ENCODE data around the gene ADD1.
A peak's percentile ranks its signal among the peaks of the same experiment; 100 is the strongest.

Gene ADD1

DNA sequence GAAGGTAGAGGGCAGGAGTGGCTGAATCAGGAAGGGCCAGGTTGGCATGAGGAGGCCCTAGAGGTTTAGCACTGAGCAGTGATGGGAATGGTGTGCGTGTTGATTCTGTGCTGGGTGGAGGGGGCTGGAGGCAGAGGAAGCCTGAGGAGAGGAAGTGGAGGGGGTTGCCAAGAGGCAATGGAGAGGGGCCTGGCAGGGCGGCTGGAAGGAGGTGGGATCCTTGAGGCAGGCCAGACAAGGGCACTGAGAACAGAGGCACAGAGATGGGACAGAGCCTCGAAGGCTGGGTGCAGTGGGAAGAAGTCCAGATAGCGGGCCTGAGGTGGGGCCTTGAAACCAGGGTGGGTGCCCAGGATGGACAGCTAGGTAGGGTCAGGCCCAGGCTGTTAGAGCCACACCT is 26.5 kb upstream of the ADD1 start:
- no peak for TF ChIP-seq Cebpa-rat (IDR thresholded peaks at IDR 0.05)
- Histone ChIP-seq H3K4me1 (peaks cover 70 to 85% (median 78%) of the 10 kb centered on the region in 10 experiments), H3K27me3 (peaks cover 0 to 27% (median 20%) of the 10 kb centered on the region in 11 experiments; a peak in 14 of 22 replicates), H4K20me1 (peaks cover 80 to 100% (median 94%) of the 10 kb centered on the region in 11 experiments), H3K27ac (peak overlapping the region in 1 of 11 experiments; percentile 83; a peak in 1 of 22 replicates), H3K9ac (peak overlapping the region in 7 of 11 experiments; percentile 48 to 89 (median 70); a peak in 6 of 22 replicates), H3K36me3 (peaks cover 16 to 82% (median 57%) of the 10 kb centered on the region in 11 experiments; a peak in 21 of 22 replicates), H3K4me3 (peak overlapping the region; percentile 2 to 76 (median 60); a peak in 15 of 20 replicates), H3K9me3 (replicated peaks in 1 of 11) (peaks cover 0 to 18% (median 7%) of the 10 kb centered on the region in 11 experiments; a peak in 7 of 22 replicates), H3K4me2 (peak overlapping the region; percentile 89 to 100 (median 96))

DNA sequence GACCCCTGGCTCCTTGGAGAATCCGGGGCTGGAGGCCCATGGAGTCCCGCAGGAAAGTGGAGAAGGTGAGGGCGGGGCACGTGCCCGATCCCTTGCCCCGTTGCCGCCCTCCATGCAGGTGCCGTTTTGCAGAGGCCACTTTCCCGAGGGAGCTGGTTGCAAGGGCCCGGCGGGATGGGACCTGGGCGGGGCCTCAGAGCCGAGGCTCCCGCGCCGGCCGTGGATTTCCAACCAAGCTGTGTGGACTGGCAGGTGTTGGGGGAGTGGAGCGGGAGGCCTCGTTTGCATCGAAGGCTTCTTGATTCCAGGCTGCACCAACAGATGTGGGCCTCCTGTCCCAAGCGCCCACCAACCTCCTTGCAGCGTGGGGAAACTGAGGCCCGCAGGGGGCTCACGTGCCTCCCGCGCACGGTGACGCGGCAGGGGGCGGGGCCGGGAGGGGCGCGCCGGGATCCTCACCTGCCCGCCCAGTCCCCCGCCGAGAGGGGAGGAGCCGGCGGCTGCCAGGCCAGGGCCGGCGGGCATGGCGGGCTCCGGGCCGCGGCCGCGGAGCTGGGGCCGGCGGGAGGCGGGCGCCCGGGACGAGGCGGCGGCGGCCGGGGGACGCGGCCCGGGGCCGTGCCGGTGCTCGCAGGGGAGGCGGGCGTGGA is 25.8 kb upstream of the ADD1 start:
- peaks cover 82 to 100% (median 100%) of the 10 kb centered on the region in 11 experiments for H4K20me1 ChIP-seq
- TF ChIP-seq Cebpa-rat (IDR thresholded peaks at IDR 0.05) = no peak
- peaks cover 0 to 18% (median 7%) of the 10 kb centered on the region in 11 experiments; a peak in 7 of 22 replicates for H3K9me3 ChIP-seq (replicated peaks in 1 of 11)
- peak overlapping the region in 10 of 11 experiments; percentile 0 to 83 (median 62); a peak in 18 of 22 replicates for H3K27ac ChIP-seq
- H3K27me3 ChIP-seq = peaks cover 0 to 27% (median 20%) of the 10 kb centered on the region in 11 experiments; a peak in 14 of 22 replicates
- peak overlapping the region; percentile 89 to 100 (median 96) for H3K4me2 ChIP-seq
- peaks cover 22 to 89% (median 64%) of the 10 kb centered on the region in 11 experiments for H3K36me3 ChIP-seq
- H3K4me1 ChIP-seq = peaks cover 65 to 81% (median 76%) of the 10 kb centered on the region in 10 experiments
- H3K4me3 ChIP-seq = peak overlapping the region; percentile 28 to 76 (median 60)
- peak overlapping the region; percentile 48 to 89 (median 74) for H3K9ac ChIP-seq

- peak overlapping the region in 10 of 11 experiments; percentile 0 to 83 (median 62); a peak in 18 of 22 replicates for H3K27ac ChIP-seq
- H3K36me3 ChIP-seq = peaks cover 28 to 93% (median 70%) of the 10 kb centered on the region in 11 experiments
- peaks cover 79 to 100% (median 100%) of the 10 kb centered on the region in 11 experiments for H4K20me1 ChIP-seq
- peaks cover 0 to 27% (median 20%) of the 10 kb centered on the region in 11 experiments; a peak in 14 of 22 replicates for H3K27me3 ChIP-seq
- H3K4me1 ChIP-seq = peaks cover 61 to 81% (median 71%) of the 10 kb centered on the region in 10 experiments
- peaks cover 0 to 18% (median 7%) of the 10 kb centered on the region in 11 experiments; a peak in 7 of 22 replicates for H3K9me3 ChIP-seq (replicated peaks in 1 of 11)
- H3K9ac ChIP-seq = peak overlapping the region; percentile 48 to 89 (median 74)
- peak overlapping the region; percentile 28 to 76 (median 60) for H3K4me3 ChIP-seq
- peak overlapping the region; percentile 89 to 100 (median 96) for H3K4me2 ChIP-seq
- TF ChIP-seq Cebpa-rat (IDR thresholded peaks at IDR 0.05) = no peak
Observed at GRCh38 chr4:2818351-2818939, 25.2 kb upstream of the ADD1 start.

- Histone ChIP-seq H3K4me1 (peaks cover 50 to 73% (median 61%) of the 10 kb centered on the region in 10 experiments), H3K9ac (peak overlapping the region in 2 of 11 experiments; percentile 74 to 89; a peak in 1 of 22 replicates), H3K27me3 (peaks cover 0 to 27% (median 20%) of the 10 kb centered on the region in 11 experiments; a peak in 14 of 22 replicates), H3K4me3 (peak overlapping the region in 1 of 10 experiments; percentile 76; a peak in 2 of 20 replicates), H3K36me3 (peaks cover 39 to 93% (median 73%) of the 10 kb centered on the region in 11 experiments), H3K27ac (no peak overlapping the region), H4K20me1 (peaks cover 75 to 100% (median 100%) of the 10 kb centered on the region in 11 experiments), H3K4me2 (peak overlapping the region in 10 of 11 experiments; percentile 94 to 100 (median 97); a peak in 16 of 22 replicates), H3K9me3 (replicated peaks in 1 of 11) (peaks cover 0 to 18% (median 7%) of the 10 kb centered on the region in 11 experiments; a peak in 7 of 22 replicates)
- no peak for TF ChIP-seq Cebpa-rat (IDR thresholded peaks at IDR 0.05)
Observed at GRCh38 chr4:2819244-2820215, 24.1 kb upstream of the ADD1 start.

- Histone ChIP-seq H3K4me1 (peaks cover 41 to 64% (median 54%) of the 10 kb centered on the region in 10 experiments), H3K4me2 (peak overlapping the region in 6 of 11 experiments; percentile 94 to 99 (median 96); a peak in 11 of 22 replicates), H3K27me3 (peaks cover 0 to 27% (median 20%) of the 10 kb centered on the region in 11 experiments; a peak in 14 of 22 replicates), H3K4me3 (no peak overlapping the region), H3K9ac (no peak overlapping the region; a peak in 1 of 22 replicates), H3K9me3 (replicated peaks in 1 of 11) (peaks cover 0 to 12% (median 3%) of the 10 kb centered on the region in 11 experiments; a peak in 7 of 22 replicates), H3K36me3 (peaks cover 46 to 93% (median 73%) of the 10 kb centered on the region in 11 experiments), H3K27ac (no peak overlapping the region), H4K20me1 (peaks cover 72 to 100% (median 100%) of the 10 kb centered on the region in 11 experiments)
- TF ChIP-seq Cebpa-rat (IDR thresholded peaks at IDR 0.05) = no peak
Observed at GRCh38 chr4:2820216-2820982, 23.2 kb upstream of the ADD1 start.

DNA sequence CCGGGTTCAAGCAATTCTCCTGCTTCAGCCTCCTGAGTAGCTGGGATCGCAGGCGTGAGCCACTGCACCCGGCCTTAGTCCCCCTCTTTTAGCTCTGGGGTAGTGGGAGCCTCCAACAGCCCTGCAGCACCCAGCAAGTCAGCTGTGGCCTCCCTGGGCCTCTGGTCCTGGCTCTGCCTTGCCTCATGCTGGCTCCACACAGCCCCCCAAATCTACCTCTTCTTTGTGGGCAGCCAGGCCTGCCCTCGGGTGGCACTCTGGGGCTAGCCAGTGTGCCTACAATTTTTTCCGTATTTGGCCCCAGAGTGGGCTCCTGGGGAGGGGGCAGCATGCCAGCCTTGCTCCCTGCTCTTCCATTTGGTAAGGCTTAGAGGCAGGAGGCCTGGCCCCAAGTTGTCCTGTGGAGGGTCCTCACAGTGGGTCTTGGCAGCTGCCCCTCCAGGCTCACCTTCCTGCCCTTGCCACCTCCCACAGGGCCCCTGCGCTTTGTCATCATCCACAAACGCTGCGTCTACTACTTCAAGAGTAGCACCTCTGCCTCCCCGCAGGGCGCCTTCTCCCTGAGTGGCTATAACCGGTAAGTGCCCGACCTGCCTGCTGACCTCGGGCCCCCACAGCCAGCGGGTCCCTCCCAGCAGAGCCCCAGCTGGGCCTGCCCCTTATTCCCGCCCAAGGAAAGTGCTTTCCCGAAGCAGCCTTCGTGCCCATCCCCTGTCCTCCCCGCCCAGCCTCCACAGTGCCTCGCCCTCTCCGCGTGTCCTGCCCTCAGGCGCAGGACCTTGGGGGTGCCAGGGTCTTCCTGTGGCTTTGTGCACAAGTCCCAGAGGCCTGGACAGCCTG is 21.0 kb upstream of the ADD1 start:
- no peak overlapping the region for H3K27ac ChIP-seq
- no peaks in the 10 kb centered on the region for H3K9me3 ChIP-seq (replicated peaks in 1 of 11)
- peak overlapping the region in 1 of 11 experiments; percentile 55; a peak in 1 of 22 replicates for H3K4me2 ChIP-seq
- H3K4me1 ChIP-seq = peaks cover 18 to 48% (median 32%) of the 10 kb centered on the region in 10 experiments
- H3K27me3 ChIP-seq = peaks cover 0 to 18% (median 10%) of the 10 kb centered on the region in 11 experiments; a peak in 14 of 22 replicates
- no peak for TF ChIP-seq Cebpa-rat (IDR thresholded peaks at IDR 0.05)
- no peak overlapping the region for H3K4me3 ChIP-seq
- H3K9ac ChIP-seq = no peak overlapping the region
- peaks cover 62 to 94% (median 87%) of the 10 kb centered on the region in 11 experiments for H3K36me3 ChIP-seq
- H4K20me1 ChIP-seq = peaks cover 66 to 100% (median 100%) of the 10 kb centered on the region in 11 experiments
